ENCODE measurements around the gene NFU1. TPM values are rescaled to one million over a fixed set of nuclear protein-coding genes. Genes with fewer than 3 reads are reported as not detected.
A peak's percentile ranks its signal among the peaks of the same experiment; 100 is the strongest.

Gene NFU1
- total and polyA plus RNA-seq, 9 of the 15 experiments (the other 6 are each of a cell fraction or from before 2014, with no cell fraction given) = 33.3 to 61.8 (median 53.7) TPM

DNA sequence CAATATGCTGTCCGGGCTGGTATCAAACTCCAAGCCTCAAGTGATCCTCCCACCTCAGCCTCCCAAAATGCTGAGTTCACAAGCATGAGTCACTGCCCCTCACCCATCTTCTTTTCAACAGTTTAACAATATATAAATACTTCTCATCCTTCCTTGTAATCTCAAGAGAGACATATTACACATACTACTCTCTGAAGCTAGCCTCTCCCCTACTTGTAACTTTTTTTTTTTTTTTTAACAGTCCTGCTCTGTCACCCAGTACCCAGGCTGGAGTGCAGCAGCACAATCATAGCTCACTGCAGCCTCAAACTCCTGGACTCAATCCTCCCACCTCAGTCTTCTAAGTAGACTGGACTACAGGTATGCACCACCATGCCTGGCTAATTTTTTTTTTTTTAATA, 55.9 kb downstream of the NFU1 start (continued):
- TF ChIP-seq TSHZ1 (CRISPR knock-in tag; IDR thresholded peaks at IDR 0.05) (no peak), TAL1 (IDR thresholded peaks at IDR 0.05) (no peak), HEY1 (CRISPR knock-in tag; IDR thresholded peaks at IDR 0.05; ENCODE audit: borderline replicate concordance) (no peak), LCOR (CRISPR knock-in tag; IDR thresholded peaks at IDR 0.05) (peak; percentile 28; the same call in 1 of the 2 replicates), TOE1 (IDR thresholded peaks at IDR 0.05; ENCODE audit: borderline replicate concordance) (0 out of 2 replicates have a peak, but pooled peaks have one; percentile 4), TOE1 (CRISPR knock-in tag; IDR thresholded peaks at IDR 0.05; ENCODE audit: borderline replicate concordance, low read depth) (no peak), GATAD2B (IDR thresholded peaks at IDR 0.05; ENCODE audit: borderline replicate concordance) (no peak), SNRNP70 (optimal IDR thresholded peaks at IDR 0.05; ENCODE audit: low read depth, low read length) (no peak), NCOR1 (IDR thresholded peaks at IDR 0.05) (0 out of 2 replicates have a peak, but pooled peaks have one; percentile 9), TRIM24 (IDR thresholded peaks at IDR 0.05) (peak in 1 of 2 experiments; percentile 53; a peak in 1 of 4 replicates), ILF3 (IDR thresholded peaks at IDR 0.05; ENCODE audit: borderline replicate concordance) (no peak), ZNF551 (CRISPR knock-in tag; IDR thresholded peaks at IDR 0.05) (no peak)
- TF ChIP-seq, protein P1, sequence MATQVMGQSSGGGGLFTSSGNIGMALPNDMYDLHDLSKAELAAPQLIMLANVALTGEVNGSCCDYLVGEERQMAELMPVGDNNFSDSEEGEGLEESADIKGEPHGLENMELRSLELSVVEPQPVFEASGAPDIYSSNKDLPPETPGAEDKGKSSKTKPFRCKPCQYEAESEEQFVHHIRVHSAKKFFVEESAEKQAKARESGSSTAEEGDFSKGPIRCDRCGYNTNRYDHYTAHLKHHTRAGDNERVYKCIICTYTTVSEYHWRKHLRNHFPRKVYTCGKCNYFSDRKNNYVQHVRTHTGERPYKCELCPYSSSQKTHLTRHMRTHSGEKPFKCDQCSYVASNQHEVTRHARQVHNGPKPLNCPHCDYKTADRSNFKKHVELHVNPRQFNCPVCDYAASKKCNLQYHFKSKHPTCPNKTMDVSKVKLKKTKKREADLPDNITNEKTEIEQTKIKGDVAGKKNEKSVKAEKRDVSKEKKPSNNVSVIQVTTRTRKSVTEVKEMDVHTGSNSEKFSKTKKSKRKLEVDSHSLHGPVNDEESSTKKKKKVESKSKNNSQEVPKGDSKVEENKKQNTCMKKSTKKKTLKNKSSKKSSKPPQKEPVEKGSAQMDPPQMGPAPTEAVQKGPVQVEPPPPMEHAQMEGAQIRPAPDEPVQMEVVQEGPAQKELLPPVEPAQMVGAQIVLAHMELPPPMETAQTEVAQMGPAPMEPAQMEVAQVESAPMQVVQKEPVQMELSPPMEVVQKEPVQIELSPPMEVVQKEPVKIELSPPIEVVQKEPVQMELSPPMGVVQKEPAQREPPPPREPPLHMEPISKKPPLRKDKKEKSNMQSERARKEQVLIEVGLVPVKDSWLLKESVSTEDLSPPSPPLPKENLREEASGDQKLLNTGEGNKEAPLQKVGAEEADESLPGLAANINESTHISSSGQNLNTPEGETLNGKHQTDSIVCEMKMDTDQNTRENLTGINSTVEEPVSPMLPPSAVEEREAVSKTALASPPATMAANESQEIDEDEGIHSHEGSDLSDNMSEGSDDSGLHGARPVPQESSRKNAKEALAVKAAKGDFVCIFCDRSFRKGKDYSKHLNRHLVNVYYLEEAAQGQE (IDR thresholded peaks at IDR 0.05; ENCODE audit: borderline replicate concordance) = no peak
- TF ChIP-seq, protein P1 (CRISPR knock-in tag; IDR thresholded peaks at IDR 0.05; ENCODE audit: low read depth) = no peak
- TF ChIP-seq, protein P2, sequence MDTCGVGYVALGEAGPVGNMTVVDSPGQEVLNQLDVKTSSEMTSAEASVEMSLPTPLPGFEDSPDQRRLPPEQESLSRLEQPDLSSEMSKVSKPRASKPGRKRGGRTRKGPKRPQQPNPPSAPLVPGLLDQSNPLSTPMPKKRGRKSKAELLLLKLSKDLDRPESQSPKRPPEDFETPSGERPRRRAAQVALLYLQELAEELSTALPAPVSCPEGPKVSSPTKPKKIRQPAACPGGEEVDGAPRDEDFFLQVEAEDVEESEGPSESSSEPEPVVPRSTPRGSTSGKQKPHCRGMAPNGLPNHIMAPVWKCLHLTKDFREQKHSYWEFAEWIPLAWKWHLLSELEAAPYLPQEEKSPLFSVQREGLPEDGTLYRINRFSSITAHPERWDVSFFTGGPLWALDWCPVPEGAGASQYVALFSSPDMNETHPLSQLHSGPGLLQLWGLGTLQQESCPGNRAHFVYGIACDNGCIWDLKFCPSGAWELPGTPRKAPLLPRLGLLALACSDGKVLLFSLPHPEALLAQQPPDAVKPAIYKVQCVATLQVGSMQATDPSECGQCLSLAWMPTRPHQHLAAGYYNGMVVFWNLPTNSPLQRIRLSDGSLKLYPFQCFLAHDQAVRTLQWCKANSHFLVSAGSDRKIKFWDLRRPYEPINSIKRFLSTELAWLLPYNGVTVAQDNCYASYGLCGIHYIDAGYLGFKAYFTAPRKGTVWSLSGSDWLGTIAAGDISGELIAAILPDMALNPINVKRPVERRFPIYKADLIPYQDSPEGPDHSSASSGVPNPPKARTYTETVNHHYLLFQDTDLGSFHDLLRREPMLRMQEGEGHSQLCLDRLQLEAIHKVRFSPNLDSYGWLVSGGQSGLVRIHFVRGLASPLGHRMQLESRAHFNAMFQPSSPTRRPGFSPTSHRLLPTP (IDR thresholded peaks at IDR 0.05; ENCODE audit: borderline replicate concordance, extremely low read depth, insufficient read length) = no peak

Data from K562 (cell line).